Chondrocyte (in vitro differentiated cells): ENCODE results near the gene CXCR5. TPM values are rescaled to one million over a fixed set of nuclear protein-coding genes. Genes with fewer than 3 reads are reported as not detected.

ENCODE experiments used
- DNase-seq: peaks from one replicate; pipeline ENCODE4 v3.0.0; 2021; ENCODE audit warnings: mixed read lengths, low spot score
- H3K27ac Mint-ChIP-seq: one replicate; pipeline ENCODE4 v1.8.0; 2021; ENCODE audit warnings: mild to moderate bottlenecking, moderate library complexity, mixed read lengths; ENCODE audit not compliant: unreplicated experiment
- H3K27me3 Mint-ChIP-seq: 2 replicates; pipeline ENCODE4 v1.8.0; 2021; ENCODE audit warnings: low read depth, mixed read lengths
- H3K36me3 Mint-ChIP-seq: 2 replicates; pipeline ENCODE4 v1.8.0; 2021; ENCODE audit warnings: low read depth, mixed read lengths
- H3K4me1 Mint-ChIP-seq: 2 replicates; pipeline ENCODE4 v1.8.0; 2021; ENCODE audit warnings: low read depth, mild to moderate bottlenecking, mixed read lengths
- H3K4me3 Mint-ChIP-seq: one replicate; pipeline ENCODE4 v1.8.0; 2021; ENCODE audit warnings: mild to moderate bottlenecking, moderate library complexity, mixed read lengths; ENCODE audit not compliant: unreplicated experiment
- H3K9me3 Mint-ChIP-seq: 2 replicates; pipeline ENCODE4 v1.8.0; 2021; ENCODE audit warnings: low read depth, mixed read lengths
- CTCF ChIP-seq: fragments of 200-600 bp; sonication (generic); IDR thresholded peaks from 2 replicates; pipeline ENCODE4 v1.5.0; 2021; ENCODE audit warnings: antibody characterized with exemption, mild to moderate bottlenecking, moderate library complexity
- total RNA-seq: library from RNA; stranded (reverse); gene quantifications from 3 replicates; pipeline ENCODE4 v1.2.1, GENCODE V29; 2021

Gene CXCR5
- total RNA-seq, 1 donor from 2014 or later: 0.07 TPM

- no peak for TF ChIP-seq CTCF
- Mint-ChIP-seq H3K4me1 (peaks cover 17% of the 10 kb centered on the region), H3K9me3 (no peaks in the 10 kb centered on the region), H3K27me3 (no peaks in the 10 kb centered on the region), H3K36me3 (peaks cover 25% of the 10 kb centered on the region), H3K4me3 (no peak overlapping the region), H3K27ac (peak overlapping the region; percentile 12)
- peak; percentile 66 for DNase-seq
These were observed 13.4 kb downstream of the CXCR5 start for GRCh38 chr11:118896921-118897591.

- peak; percentile 48 for DNase-seq
These were observed 14.1 kb downstream of the CXCR5 start for GRCh38 chr11:118897721-118898310.

GRCh38 chr11:118898400-118899295 is 15.0 kb downstream of the CXCR5 start:
- H3K36me3 Mint-ChIP-seq: peaks cover 25% of the 10 kb centered on the region
- peak; percentile 92 for DNase-seq
- no peaks in the 10 kb centered on the region for H3K27me3 Mint-ChIP-seq
- H3K4me3 Mint-ChIP-seq: no peak overlapping the region
- H3K9me3 Mint-ChIP-seq: no peaks in the 10 kb centered on the region
- H3K4me1 Mint-ChIP-seq: peaks cover 17% of the 10 kb centered on the region
- no peak overlapping the region for H3K27ac Mint-ChIP-seq
- TF ChIP-seq CTCF: no peak

More at GRCh38 chr11:118897721-118898310, 14.1 kb downstream of the CXCR5 start:
- Mint-ChIP-seq H3K4me3 (no peak overlapping the region), H3K27me3 (no peaks in the 10 kb centered on the region), H3K9me3 (no peaks in the 10 kb centered on the region), H3K27ac (peak overlapping the region; percentile 49), H3K36me3 (peaks cover 25% of the 10 kb centered on the region), H3K4me1 (peaks cover 17% of the 10 kb centered on the region)
- no peak for TF ChIP-seq CTCF

GRCh38 chr11:118899296-118899688 is 15.6 kb downstream of the CXCR5 start:
- Mint-ChIP-seq H3K4me3 (no peak overlapping the region), H3K27me3 (no peaks in the 10 kb centered on the region), H3K4me1 (peaks cover 17% of the 10 kb centered on the region), H3K27ac (no peak overlapping the region), H3K36me3 (peaks cover 25% of the 10 kb centered on the region), H3K9me3 (no peaks in the 10 kb centered on the region)
- DNase-seq: peak; percentile 80
- TF ChIP-seq CTCF: peak; percentile 12

- H3K36me3 Mint-ChIP-seq: peaks cover 27% of the 10 kb centered on the region
- H3K27ac Mint-ChIP-seq: no peak overlapping the region
- no peaks in the 10 kb centered on the region for H3K9me3 Mint-ChIP-seq
- no peak overlapping the region for H3K4me3 Mint-ChIP-seq
- no peak for DNase-seq
- H3K4me1 Mint-ChIP-seq: peaks cover 17% of the 10 kb centered on the region
- no peaks in the 10 kb centered on the region for H3K27me3 Mint-ChIP-seq
- TF ChIP-seq CTCF: no peak
These were observed 16.1 kb downstream of the CXCR5 start for GRCh38 chr11:118899706-118900360.
